ENCODE results near the gene C1S.
"Not testable (repeated sequence)": the region's sequence is repeated elsewhere in the genome, so short reads cannot be mapped to it uniquely, and the experiment has no call there.

Gene C1S

DNA sequence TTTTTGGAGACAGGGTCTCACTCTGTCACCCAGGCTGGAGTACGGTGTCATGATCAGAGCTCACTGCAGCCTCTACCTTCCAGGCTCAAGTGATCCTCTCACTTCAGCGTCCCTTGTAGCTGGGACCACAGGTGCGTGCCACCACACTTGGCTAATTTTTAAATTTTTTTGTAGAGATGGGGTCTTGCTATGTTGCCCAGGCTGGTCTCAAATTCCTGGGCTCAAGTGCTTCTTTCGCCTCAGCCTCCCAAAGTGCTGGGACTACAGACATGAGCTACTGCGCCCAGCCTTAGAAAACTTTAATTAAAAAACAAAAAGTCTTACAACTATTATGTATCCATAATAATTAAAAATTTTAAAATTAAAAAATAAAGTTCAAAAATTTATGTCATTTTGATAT, 46.7 kb downstream of the C1S start:
- not testable (repeated sequence) for H3K4me1 ChIP-seq (ENCODE audit: control insufficient read depth in 1 of 2, insufficient read depth in 2 of 2, low read length in 2 of 2)

DNA sequence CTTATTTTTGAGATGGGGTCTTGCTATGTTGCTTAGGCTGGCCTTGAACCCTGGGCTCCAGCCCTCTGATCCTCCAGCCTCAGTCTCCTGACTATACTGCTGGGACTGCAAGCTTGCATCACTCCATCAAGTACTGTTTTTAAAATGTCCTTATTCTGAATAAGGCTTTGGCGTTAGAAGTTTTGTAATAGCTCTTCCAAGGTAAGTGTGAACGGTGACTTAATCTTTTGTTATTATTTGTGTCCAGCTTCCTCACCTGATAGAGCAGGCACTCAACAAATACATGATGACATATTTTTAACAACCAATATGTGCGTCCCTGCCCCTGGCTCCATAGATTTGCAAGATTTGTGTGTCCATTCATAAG, 47.1 kb downstream of the C1S start:
- H3K4me3 ChIP-seq (ENCODE audit: low read depth in 1 of 2, low read length in 2 of 2), result peak overlapping the region; percentile 66 to 88
- no peaks in the 10 kb centered on the region for H3K27me3 ChIP-seq (ENCODE audit: low read depth, low read length)
- no peaks in the 10 kb centered on the region for H3K9me3 ChIP-seq (ENCODE audit: control insufficient read depth in 1 of 2, low read length in 2 of 2)
- peaks cover 3 to 17% of the 10 kb centered on the region in 2 donors for H3K36me3 ChIP-seq (ENCODE audit: control insufficient read depth in 1 of 2, insufficient read depth in 2 of 2, low read length in 2 of 2)
- H3K4me1 ChIP-seq (ENCODE audit: control insufficient read depth in 1 of 2, insufficient read depth in 2 of 2, low read length in 2 of 2), result peaks cover 0 to 7% of the 10 kb centered on the region in 2 donors
- H3K27ac ChIP-seq (ENCODE audit: low read length), result peak overlapping the region; percentile 98

More for the DNA sequence above, 46.7 kb downstream of the C1S start:
- H3K9me3 ChIP-seq (ENCODE audit: control insufficient read depth in 1 of 2, low read length in 2 of 2); H3K27ac ChIP-seq (ENCODE audit: low read length); H3K4me3 ChIP-seq (ENCODE audit: low read depth in 1 of 2, low read length in 2 of 2); H3K27me3 ChIP-seq (ENCODE audit: low read depth, low read length): not testable (repeated sequence)
- peaks cover 3 to 17% of the 10 kb centered on the region in 2 donors for H3K36me3 ChIP-seq (ENCODE audit: control insufficient read depth in 1 of 2, insufficient read depth in 2 of 2, low read length in 2 of 2)

DNA sequence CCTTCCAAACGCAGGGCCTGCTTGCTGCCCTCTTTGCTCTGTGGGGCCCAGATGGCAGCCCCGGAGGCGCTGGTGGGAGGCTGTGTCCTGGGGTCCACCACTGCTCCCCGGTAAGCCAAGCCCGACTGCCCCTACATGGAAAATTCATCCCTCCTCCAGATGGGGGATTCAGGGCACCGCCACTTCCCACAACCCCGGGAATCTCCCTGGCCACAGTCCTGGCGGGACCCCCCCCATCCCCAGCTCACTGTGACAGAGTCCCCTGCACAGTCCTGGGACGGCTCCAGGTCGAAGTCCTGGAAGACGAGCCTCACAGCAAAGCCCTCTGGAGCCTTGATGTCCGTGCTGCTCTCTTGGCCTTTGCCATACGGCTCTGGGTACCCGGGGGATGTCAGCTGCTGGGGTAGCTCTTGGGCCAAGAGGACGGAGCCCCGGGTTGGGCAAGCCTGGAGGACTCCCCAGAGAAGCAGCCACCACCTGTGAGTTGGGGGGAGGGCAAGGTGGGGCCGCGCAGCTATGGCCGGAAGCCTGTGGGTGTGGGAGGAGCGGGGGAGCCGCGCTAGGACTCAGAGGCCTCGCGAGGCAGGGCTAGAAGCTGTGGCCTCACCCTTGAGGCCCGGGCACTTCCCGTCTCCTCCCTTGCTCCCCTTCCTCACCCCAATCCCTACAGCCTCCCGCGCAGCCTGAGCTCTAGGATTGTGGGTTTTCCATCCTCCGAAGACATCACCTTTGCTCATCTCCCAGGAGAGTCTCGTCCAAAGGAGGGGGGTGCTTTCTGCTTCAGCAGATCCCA, 47.7 kb downstream of the C1S start:
- Histone ChIP-seq H3K36me3 (ENCODE audit: control insufficient read depth in 1 of 2, insufficient read depth in 2 of 2, low read length in 2 of 2) (peaks cover 3 to 13% of the 10 kb centered on the region in 2 donors), H3K4me3 (ENCODE audit: low read depth in 1 of 2, low read length in 2 of 2) (peak overlapping the region; percentile 66 to 88), H3K9me3 (ENCODE audit: control insufficient read depth in 1 of 2, low read length in 2 of 2) (no peaks in the 10 kb centered on the region), H3K4me1 (ENCODE audit: control insufficient read depth in 1 of 2, insufficient read depth in 2 of 2, low read length in 2 of 2) (peaks cover 5 to 7% of the 10 kb centered on the region in 2 donors), H3K27ac (ENCODE audit: low read length) (peak overlapping the region; percentile 98), H3K27me3 (ENCODE audit: low read depth, low read length) (no peaks in the 10 kb centered on the region)

DNA sequence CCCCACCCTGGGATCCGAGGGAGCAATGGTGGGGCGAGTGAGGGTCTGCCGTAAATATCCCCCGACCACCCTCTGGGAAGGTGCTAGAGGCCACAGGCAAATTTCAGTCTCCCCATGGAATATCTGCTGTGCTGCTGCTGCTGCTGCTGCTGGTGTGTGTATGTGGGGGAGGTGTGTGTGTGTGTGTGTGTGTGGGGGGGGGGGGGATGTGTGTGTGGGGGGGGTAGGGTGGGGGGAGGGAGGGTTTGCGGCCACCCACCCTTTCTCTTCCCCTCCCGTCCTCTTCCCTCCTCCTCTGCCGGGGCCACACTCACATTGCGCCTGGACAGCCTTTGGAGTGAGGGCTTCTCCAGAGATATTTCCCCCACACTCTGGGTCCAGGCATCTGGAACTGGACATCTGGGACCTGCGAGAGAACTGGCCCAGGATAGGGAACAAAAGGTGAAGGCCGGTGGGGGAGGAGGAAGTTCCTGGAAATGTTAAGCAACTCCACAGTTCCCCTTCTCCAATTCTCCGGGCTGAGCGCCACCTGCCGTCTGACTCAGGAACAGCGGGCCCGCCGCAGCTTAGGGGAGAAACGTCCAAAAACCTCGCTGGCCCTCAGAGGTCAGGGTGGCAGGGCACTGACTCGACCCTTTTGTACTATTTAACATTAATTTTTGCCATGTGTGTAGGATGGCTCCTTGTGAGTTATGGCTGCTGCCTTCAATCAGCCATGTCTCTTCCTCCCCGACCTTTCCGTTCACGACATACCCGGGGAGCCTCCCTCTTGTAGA, 48.5 kb downstream of the C1S start, which contains the start of gene C1RL:
C1RL (minus strand) TSS at position 419 of the 776 bp plus-strand sequence; CDS start at position 385, 34 bp downstream.
- no peaks in the 10 kb centered on the region for H3K27me3 ChIP-seq (ENCODE audit: low read depth, low read length)
- H3K4me3 ChIP-seq (ENCODE audit: low read depth in 1 of 2, low read length in 2 of 2), result peak within 1 kb of the TSS; percentile 66 to 88
- peaks cover 7 to 10% of the 10 kb centered on the region in 2 donors for H3K4me1 ChIP-seq (ENCODE audit: control insufficient read depth in 1 of 2, insufficient read depth in 2 of 2, low read length in 2 of 2)

DNA sequence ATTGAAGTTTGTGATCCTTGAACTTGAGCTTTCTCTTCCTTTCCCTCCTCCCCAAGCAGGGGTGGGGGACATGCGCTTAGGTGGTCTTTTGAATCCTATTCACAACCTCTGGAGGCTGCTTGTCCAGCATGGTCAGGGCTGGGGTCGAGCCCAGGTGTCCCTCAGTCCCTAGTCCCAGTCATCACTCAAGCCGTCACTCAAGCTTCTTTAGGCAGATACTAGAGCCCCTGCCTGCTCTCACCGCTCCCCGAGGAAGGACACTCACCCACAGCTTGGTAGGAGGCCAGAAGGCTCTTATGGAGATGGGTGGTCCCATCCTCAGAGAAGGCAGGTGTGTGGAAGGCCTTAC, 49.0 kb downstream of the C1S start:
- Histone ChIP-seq H3K27ac (ENCODE audit: low read length) (peak overlapping the region; percentile 86), H3K27me3 (ENCODE audit: low read depth, low read length) (no peaks in the 10 kb centered on the region), H3K9me3 (ENCODE audit: control insufficient read depth in 1 of 2, low read length in 2 of 2) (no peaks in the 10 kb centered on the region), H3K4me1 (ENCODE audit: control insufficient read depth in 1 of 2, insufficient read depth in 2 of 2, low read length in 2 of 2) (peaks cover 7 to 10% of the 10 kb centered on the region in 2 donors), H3K4me3 (ENCODE audit: low read depth in 1 of 2, low read length in 2 of 2) (peak overlapping the region; percentile 15 to 88), H3K36me3 (ENCODE audit: control insufficient read depth in 1 of 2, insufficient read depth in 2 of 2, low read length in 2 of 2) (peaks cover 0 to 3% of the 10 kb centered on the region in 2 donors)

More for the DNA sequence above, 48.5 kb downstream of the C1S start, which contains the start of gene C1RL:
- Histone ChIP-seq H3K9me3 (ENCODE audit: control insufficient read depth in 1 of 2, low read length in 2 of 2) (no peaks in the 10 kb centered on the region), H3K27ac (ENCODE audit: low read length) (peak within 1 kb of the TSS; percentile 98), H3K36me3 (ENCODE audit: control insufficient read depth in 1 of 2, insufficient read depth in 2 of 2, low read length in 2 of 2) (peaks cover 3 to 5% of the 10 kb centered on the region in 2 donors)

DNA sequence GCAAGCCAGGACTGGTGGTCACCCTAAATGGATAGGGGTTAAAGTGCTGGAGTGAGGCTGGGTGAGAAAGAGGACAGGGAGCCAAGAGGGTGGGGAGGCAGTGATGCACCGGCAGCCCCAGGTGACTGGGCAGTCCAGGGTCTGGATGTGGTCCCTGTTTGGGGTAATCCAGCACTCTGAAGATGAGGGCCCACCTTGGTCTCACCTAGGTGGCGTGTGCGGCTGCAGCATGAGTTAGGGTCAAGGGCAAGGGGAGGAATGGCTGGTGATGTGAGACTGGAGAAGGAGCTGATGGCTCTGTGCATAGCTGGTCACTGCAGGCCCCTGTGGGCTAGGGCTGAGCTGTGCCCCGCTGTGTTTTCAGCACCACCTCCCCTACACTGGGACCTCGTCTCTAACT, 50.1 kb downstream of the C1S start:
- Histone ChIP-seq H3K36me3 (ENCODE audit: control insufficient read depth in 1 of 2, insufficient read depth in 2 of 2, low read length in 2 of 2) (peaks cover 0 to 3% of the 10 kb centered on the region in 2 donors), H3K4me1 (ENCODE audit: control insufficient read depth in 1 of 2, insufficient read depth in 2 of 2, low read length in 2 of 2) (peaks cover 7 to 10% of the 10 kb centered on the region in 2 donors), H3K27me3 (ENCODE audit: low read depth, low read length) (no peaks in the 10 kb centered on the region), H3K27ac (ENCODE audit: low read length) (no peak overlapping the region), H3K9me3 (ENCODE audit: control insufficient read depth in 1 of 2, low read length in 2 of 2) (no peaks in the 10 kb centered on the region), H3K4me3 (ENCODE audit: low read depth in 1 of 2, low read length in 2 of 2) (no peak overlapping the region)

DNA sequence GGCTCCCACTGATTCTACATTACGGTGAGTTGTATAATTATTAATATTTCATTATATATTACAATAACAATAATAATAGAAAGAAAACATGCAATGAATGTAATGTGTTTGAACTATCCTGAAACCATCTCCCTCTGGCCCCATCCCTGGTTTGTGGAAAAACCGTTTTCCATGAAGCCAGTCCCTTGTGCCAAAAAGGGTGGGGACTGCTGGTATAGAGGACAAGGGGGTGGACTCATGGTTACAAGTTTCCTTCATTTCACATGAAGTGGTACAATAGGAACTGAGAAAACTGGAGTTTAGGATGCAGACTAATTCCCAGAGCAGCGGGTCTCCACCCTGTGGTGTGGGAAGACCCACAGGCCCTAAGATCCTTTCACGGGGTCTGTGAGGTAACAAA, 51.5 kb downstream of the C1S start:
- Histone ChIP-seq H3K4me3 (ENCODE audit: low read depth in 1 of 2, low read length in 2 of 2) (no peak overlapping the region), H3K36me3 (ENCODE audit: control insufficient read depth in 1 of 2, insufficient read depth in 2 of 2, low read length in 2 of 2) (peaks cover 5 to 6% of the 10 kb centered on the region in 2 donors), H3K27me3 (ENCODE audit: low read depth, low read length) (no peaks in the 10 kb centered on the region), H3K9me3 (ENCODE audit: control insufficient read depth in 1 of 2, low read length in 2 of 2) (no peaks in the 10 kb centered on the region), H3K4me1 (ENCODE audit: control insufficient read depth in 1 of 2, insufficient read depth in 2 of 2, low read length in 2 of 2) (peaks cover 7 to 10% of the 10 kb centered on the region in 2 donors), H3K27ac (ENCODE audit: low read length) (no peak overlapping the region)

DNA sequence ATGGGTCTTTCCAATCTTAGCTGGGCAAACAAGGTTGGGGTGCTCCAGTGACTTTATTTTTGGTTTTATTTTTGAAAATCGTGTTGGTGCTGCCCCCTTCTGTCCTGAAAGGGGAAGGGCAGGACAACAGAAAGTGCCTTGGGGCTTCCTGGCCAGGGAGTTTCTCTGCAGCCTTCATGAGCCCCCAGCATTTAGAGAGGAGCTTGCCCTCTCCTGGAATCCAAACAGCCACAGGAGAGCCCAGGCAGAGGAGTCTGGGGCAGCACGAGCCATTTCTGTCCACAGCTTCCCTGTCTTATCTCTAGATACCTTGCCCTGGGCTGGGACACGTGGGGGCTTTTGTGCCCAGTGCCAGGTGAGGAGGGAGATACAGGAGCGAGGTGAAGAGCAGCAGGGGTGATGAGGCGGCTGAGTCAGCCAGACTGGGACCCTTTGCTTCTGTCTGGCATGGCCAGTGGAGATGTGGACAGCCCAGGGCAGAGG, 52.9 kb downstream of the C1S start:
- Histone ChIP-seq H3K4me1 (ENCODE audit: control insufficient read depth in 1 of 2, insufficient read depth in 2 of 2, low read length in 2 of 2) (peaks cover 7 to 10% of the 10 kb centered on the region in 2 donors), H3K36me3 (ENCODE audit: control insufficient read depth in 1 of 2, insufficient read depth in 2 of 2, low read length in 2 of 2) (peaks cover 5 to 6% of the 10 kb centered on the region in 2 donors), H3K9me3 (ENCODE audit: control insufficient read depth in 1 of 2, low read length in 2 of 2) (no peaks in the 10 kb centered on the region), H3K27me3 (ENCODE audit: low read depth, low read length) (no peaks in the 10 kb centered on the region), H3K4me3 (ENCODE audit: low read depth in 1 of 2, low read length in 2 of 2) (no peak overlapping the region), H3K27ac (ENCODE audit: low read length) (no peak overlapping the region)

DNA sequence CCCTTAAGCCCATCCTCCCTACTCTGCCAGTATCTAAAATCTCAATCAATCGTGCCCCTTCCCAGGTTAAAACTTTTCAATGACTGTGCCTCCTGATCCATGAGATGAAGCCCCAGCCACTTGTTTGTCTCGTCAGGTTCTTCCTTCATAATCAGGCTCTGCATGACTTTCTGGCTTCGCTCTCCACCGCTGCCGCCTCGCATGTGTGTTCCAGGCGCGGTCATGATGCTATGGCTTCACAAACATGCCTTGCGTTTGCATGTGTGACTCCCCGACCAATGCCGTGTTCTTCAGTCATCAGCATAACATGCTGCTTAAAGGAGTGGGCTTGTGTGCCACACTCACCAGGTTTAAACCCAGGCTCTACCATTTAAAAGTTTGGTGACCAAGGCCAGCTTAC, 53.5 kb downstream of the C1S start:
- H3K27me3 ChIP-seq (ENCODE audit: low read depth, low read length), result no peaks in the 10 kb centered on the region
- H3K4me3 ChIP-seq (ENCODE audit: low read depth in 1 of 2, low read length in 2 of 2), result no peak overlapping the region
- H3K36me3 ChIP-seq (ENCODE audit: control insufficient read depth in 1 of 2, insufficient read depth in 2 of 2, low read length in 2 of 2), result peaks cover 5 to 6% of the 10 kb centered on the region in 2 donors
- H3K9me3 ChIP-seq (ENCODE audit: control insufficient read depth in 1 of 2, low read length in 2 of 2), result no peaks in the 10 kb centered on the region
- peaks cover 7 to 10% of the 10 kb centered on the region in 2 donors for H3K4me1 ChIP-seq (ENCODE audit: control insufficient read depth in 1 of 2, insufficient read depth in 2 of 2, low read length in 2 of 2)
- H3K27ac ChIP-seq (ENCODE audit: low read length), result no peak overlapping the region

DNA sequence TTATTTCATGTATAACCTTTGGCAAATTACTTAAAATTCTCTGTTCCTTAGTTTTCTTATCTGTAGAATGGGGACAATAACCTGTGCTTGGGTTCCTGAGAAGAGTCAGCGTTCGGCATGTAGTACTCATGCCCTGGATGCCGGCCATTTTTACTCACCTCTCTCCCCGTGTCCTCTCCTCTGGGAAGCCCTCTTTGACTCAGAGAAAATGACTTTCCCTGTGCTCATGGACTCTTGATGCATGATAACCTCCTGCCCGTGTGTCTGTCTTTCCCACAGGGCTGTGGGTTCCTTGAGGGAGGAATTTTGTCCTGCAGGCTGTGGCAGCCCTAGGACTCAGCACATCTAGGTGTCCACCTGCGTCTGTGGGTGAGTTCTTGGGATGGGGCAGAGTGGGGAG, 54.3 kb downstream of the C1S start:
- no peaks in the 10 kb centered on the region for H3K27me3 ChIP-seq (ENCODE audit: low read depth, low read length)
- no peak overlapping the region for H3K4me3 ChIP-seq (ENCODE audit: low read depth in 1 of 2, low read length in 2 of 2)
- no peaks in the 10 kb centered on the region for H3K9me3 ChIP-seq (ENCODE audit: control insufficient read depth in 1 of 2, low read length in 2 of 2)
- peaks cover 5 to 6% of the 10 kb centered on the region in 2 donors for H3K36me3 ChIP-seq (ENCODE audit: control insufficient read depth in 1 of 2, insufficient read depth in 2 of 2, low read length in 2 of 2)
- no peak overlapping the region for H3K27ac ChIP-seq (ENCODE audit: low read length)
- H3K4me1 ChIP-seq (ENCODE audit: control insufficient read depth in 1 of 2, insufficient read depth in 2 of 2, low read length in 2 of 2), result peaks cover under 1 to 10% of the 10 kb centered on the region in 2 donors

DNA sequence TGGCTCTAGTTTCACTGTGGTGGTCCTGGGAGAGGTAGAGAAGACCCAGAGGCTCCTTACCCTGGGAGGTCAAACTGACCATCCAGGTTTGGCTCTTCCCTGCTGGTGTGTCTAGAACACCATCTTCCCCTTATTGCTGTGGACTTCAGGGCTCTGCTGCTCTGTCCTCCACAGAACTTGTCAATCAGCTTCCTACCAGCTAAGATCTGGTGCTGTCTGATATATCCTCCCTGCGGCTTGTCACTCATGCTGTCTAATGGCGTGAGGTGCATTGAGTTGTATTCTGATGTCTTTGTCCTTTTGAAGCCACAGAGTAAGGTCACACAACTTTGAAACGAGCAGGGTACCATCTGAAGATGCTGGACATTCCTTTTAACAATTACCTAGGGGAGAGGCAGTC, 55.7 kb downstream of the C1S start:
- no peaks in the 10 kb centered on the region for H3K9me3 ChIP-seq (ENCODE audit: control insufficient read depth in 1 of 2, low read length in 2 of 2)
- H3K4me1 ChIP-seq (ENCODE audit: control insufficient read depth in 1 of 2, insufficient read depth in 2 of 2, low read length in 2 of 2), result peaks cover 0 to 10% of the 10 kb centered on the region in 2 donors
- H3K27me3 ChIP-seq (ENCODE audit: low read depth, low read length), result no peaks in the 10 kb centered on the region
- H3K36me3 ChIP-seq (ENCODE audit: control insufficient read depth in 1 of 2, insufficient read depth in 2 of 2, low read length in 2 of 2), result peaks cover 5 to 6% of the 10 kb centered on the region in 2 donors
- no peak overlapping the region for H3K27ac ChIP-seq (ENCODE audit: low read length)
- H3K4me3 ChIP-seq (ENCODE audit: low read depth in 1 of 2, low read length in 2 of 2), result no peak overlapping the region
